Glomerular visceral epithelial cell (primary cell): ENCODE measurements around the gene PFKL.
A peak's percentile ranks its signal among the peaks of the same experiment; 100 is the strongest.
"Not testable (repeated sequence)": the region's sequence is repeated elsewhere in the genome, so short reads cannot be mapped to it uniquely, and the experiment has no call there.

Source experiments
- DNase-seq: peaks from one replicate; pipeline ENCODE4 v3.0.0-alpha.2; 2016; ENCODE audit errors: extremely low spot score

PFKL gene

DNA sequence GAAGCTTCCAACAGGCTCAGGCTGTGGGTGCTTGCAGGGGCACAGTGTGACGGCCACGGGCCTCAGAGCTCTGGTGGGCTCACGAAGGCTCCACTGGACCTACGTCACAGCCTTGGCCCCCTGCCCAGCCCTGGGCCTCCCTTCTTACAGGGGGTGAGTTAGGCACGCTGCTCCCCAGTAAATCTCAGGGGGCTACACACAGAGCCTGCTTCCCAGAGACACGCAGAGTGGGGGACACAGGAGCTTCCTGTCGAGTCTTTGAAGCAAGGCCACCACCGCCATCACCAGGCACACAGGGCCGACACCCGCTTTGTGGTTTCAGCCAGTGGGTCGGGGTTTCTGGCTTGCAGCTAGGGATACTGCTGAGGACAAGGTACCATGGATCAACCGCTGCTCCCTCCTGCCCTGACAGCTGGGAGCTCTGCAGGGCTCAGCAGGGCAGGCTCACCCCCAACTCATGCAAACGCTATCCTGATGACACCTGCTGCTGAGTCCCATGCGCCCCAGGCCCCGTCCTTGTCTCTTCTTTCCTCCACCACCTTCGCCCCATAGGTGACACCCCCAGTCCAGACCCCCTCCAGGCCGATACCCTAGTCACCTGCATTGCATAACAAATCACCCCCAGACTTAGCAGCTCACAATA lies 44.8 kb downstream of the PFKL start:
- DNase-seq = no peak

DNA sequence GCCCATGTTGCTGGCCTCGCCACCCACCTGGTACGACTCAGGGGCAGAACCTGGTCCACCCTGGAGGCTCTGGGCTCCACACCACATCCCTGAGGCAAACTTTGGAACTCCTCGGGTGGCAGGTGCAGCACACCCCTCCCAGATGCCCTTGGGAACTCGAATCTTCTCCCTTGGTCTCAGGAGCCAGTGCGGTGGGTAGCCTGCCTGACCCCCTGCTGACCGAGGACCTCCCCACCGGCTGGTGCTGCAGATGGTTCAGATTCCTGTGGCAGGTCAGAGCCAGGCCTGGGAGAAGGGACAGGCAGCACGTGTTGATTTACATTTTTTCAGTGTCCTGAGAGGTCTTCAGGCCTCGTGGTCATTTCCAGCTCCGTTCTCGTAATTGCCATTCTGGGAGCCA lies 45.6 kb downstream of the PFKL start:
- DNase-seq = no peak

DNA sequence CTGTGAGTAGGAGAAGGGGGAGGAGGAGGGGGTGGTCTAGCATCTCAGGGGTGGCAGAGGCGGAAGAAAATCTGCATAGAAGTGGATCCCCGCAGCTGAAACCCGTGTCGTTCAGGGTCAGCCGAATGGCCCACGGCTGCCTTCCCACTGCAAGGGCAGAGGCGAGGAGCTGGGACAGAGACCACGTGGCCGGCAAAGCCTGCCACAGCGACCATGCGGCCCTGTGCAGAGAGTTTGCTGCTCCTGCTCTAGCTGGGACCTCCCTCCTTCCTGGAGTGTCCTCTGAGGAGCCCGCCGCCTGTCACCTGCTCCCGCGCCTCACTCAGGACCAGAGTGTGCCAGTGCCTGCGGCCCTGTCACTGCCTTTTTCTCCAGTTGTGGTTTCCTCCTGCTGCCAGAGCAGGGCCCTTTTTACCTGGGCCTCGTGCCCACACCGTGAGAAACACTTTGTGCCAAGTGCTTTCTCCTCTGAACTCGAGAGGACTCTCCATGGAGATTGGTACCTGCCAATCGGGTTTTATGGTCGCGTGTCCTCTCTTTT lies 48.1 kb downstream of the PFKL start:
- DNase-seq = no peak

DNA sequence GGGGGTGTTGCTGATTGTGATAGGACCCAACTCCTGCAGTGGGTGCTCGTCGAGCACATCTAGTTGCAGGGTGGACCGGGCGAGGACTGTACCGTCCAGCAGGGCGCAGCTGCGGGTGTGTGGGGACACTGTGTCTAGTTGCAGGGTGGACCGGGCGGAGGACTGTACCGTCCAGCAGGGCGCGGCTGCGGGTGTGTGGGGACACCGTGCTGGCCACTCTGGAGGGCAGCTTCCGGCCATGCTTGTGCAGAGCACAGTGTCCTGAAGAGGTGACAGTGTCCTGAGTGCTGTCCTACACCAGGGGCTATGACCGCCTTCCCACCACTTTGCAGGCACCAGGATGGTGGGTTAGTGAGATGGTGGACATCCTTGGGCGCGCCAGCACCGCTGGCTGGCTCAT lies 49.0 kb downstream of the PFKL start:
- no peak for DNase-seq

DNA sequence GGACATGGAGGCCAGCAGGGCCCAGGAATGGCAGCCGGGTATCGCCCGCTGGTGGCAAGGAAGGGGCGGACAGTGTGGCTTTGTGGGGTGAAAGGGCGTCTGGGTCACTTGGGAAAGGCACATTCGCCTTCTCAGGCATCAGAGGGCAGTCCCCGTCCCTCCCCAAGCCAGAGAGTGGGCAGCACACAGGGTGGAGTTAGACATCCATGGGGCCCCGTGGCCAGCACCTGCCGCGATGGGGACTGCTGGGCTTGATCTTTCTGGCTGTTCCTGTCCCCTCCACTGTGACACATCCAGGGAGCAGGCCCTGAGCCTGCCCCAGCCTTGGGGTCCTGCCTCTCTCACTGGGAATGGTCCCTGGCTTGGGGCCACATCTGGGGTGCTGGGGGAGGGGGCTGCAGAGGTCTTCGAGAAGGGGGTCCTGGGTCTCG lies 49.6 kb downstream of the PFKL start:
- DNase-seq = no peak

DNA sequence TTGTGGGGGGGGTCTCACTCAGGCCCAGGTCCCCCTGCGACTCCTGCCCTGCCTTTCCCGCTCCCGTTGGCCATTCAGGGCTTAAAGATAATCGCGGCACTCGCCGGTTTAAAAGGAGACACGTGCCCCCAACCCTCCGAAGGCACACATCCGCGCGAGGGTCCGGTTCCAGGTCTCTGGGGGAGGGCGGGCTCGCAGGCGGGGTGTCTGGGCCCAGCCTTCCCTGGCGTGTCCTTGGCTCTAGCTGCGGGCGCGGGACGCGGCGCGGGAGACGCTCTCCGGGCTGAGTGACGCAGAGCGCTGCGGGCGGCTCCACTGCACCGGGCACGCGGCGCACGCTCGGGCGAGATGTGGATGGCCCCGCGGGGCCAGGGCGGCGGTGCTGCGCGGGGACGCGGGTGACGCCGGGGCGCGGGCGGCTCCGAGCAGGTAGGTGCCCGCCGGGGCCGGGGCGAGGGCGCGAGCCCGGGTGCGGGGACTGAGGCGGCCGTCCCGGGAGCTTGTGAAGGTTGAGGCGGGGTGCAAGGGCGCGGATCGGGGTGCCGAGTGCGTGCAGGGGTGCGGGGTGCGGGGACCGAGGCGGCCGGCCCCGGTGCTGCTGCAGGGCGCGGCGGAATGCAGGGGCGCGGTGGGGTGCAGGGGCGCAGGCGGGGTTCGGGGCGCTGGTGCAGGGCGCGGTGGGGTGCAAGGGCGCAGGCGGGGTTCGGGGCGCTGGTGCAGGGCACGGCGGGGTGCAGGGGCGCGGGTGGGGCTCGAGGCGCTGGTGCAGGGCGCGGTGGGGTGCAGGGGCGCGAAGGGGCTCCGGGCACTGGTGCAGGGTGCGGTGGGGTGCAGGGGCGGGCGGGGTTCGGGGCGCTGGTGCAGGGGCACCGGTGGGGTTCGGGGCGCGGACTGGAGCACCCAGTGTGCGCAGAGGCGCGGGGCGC lies 50.3 kb downstream of the PFKL start:
- DNase-seq = no peak

DNA sequence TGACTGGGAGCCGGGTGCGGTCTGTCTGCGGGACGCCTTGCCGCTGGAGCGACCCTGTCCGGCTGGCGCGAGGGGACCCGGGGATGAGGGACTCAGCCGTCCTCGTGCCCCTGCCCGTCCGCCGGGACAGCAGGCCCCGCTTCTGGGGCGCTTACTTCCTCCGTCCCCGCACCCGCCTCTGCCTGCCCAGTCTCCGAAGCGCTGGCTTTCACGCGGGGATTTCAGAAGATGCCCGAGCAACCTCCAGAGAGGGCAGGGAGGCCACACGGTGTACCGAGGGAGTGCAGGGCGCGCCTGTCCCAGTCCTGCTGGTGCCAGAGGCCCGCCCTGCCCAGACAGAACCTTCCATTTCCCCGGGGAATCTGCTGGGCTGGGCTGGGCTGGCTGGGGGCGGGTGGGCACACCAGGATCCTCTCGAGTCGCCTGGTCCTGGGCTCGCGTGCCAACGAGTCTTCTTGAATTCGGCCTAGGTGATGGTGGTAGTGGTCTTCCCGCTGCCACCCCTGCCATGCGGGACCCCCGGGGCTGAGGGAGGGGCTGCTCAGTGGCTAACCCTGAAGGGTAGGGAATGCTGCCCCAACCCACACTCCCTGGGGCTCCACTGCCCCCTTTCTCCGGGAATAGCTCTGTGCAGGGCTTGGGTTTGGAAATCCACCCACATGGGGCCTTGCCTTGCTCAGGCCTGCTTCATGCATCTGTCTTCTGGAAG lies 51.1 kb downstream of the PFKL start:
- DNase-seq = no peak

DNA sequence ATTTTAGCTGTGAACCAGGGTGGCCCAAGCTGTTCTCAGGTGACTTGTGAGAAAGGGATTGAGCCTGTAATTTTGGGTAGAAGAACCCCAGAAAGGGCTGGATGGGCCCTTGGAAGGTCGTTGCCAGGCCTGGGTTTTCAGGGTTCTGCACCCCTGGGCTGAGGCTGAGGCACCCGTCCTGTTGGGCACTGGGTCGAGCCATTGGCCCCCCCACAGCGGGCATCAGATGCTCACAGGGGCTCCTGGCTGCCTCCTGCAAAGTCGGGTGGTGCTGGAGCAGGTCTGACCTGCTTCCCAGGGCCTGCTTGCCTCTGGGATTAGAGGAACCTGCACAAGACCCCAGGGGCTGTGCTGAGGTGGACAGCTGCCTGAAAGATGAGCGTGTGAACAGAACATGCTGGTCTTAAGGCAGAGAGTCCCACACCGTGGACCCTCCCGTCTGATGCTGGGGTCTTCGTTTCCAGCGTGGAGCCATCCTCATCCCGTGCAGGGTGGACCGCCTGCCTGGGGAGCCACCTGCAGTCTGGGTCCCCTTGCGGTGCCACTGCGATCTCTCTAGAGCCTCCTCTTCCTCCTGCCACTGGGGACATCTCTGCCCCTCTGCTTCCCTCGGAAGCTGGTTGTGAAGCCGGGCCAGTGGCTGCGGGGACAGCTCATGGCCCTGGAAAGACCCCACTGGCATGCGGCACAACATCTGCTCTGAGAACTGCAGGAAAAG lies 51.8 kb downstream of the PFKL start:
- no peak for DNase-seq

DNA sequence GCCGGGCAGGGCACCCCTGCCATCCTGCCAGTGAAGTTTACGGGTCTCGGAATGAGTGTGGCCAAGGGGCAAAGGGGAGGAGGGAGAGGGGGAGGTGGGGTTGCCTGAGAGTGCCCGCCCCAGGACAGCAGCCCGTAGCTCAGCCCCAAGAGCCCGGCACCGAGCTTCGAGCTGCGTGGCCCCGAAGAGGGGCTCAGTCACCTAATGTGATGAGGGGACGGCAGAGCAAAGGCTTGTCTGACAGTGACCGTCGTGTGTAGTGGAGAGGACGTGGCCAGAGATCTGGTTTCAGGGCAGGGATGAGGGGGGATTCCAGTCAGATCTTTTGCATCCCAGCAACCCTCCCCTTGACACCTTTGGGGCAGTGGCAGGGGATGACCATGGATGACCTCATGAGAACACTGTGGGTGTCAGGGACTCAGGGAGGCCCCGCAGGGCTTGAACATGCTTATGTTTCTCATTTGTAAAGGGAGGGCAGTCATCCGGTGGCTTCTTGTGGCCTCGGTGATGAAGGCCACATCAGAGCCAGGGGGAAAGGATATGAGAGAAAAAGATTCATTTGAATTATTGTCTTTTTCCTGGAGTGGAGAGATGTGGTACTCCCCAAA lies 52.5 kb downstream of the PFKL start:
- no peak for DNase-seq

DNA sequence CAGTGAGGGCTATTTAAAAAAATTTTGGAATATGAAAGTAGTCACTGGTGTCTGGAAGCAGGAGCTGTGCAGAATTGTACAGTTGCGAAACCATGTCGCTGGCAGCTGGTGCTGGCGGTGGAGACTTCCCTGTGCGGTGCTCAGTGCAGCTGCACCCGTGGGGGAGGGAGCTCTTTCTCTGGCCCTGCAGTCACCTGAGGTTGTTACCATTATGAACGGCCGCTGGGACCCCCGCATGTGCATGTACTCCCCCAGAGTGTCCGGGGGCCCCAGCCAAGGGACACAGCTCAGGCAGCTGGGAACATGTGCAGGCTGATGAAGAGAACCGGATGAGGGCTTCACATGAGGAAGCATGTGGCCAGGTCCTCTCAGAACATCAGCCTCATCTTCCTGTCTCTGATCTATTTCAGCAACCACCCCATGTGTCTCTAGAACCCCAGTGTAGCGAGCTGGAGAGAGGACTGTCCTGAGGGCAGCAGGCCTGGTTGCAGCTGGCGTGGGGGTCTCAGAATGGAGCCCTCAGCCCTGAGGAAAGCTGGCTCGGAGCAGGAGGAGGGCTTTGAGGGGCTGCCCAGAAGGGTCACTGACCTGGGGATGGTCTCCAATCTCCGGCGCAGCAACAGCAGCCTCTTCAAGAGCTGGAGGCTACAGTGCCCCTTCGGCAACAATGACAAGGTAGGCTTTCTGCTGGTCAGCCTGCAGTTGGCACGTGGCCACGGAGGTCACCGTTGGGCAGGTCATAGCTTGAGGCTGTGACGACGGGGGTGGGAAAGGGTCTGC lies 53.5 kb downstream of the PFKL start, which contains the start of gene TRPM2:
Gene TRPM2 (plus strand): TSS at position 431 of the 780 bp plus-strand sequence. CDS start 80 bp downstream, at position 511.
- DNase-seq = no peak

DNA sequence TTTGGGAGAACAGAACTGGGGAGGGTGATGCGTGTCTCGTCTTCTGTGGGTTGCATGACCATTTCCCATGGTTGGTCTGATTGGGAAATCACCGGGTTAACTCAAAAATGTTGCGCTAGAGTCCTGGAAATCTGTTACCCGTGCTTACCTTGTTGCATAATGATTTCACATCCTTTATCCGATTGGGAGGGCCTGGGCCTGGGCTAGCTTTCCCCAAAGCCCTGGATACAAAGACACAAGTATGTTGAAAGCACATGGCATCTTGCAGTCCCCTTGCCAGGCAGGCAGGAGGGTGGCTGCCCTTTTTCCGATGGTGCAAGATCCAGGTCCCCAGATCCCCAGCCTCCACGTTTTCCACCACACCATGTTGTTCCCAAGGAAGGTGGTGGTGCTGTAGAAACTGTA lies 54.1 kb downstream of the PFKL start:
- no peak for DNase-seq

DNA sequence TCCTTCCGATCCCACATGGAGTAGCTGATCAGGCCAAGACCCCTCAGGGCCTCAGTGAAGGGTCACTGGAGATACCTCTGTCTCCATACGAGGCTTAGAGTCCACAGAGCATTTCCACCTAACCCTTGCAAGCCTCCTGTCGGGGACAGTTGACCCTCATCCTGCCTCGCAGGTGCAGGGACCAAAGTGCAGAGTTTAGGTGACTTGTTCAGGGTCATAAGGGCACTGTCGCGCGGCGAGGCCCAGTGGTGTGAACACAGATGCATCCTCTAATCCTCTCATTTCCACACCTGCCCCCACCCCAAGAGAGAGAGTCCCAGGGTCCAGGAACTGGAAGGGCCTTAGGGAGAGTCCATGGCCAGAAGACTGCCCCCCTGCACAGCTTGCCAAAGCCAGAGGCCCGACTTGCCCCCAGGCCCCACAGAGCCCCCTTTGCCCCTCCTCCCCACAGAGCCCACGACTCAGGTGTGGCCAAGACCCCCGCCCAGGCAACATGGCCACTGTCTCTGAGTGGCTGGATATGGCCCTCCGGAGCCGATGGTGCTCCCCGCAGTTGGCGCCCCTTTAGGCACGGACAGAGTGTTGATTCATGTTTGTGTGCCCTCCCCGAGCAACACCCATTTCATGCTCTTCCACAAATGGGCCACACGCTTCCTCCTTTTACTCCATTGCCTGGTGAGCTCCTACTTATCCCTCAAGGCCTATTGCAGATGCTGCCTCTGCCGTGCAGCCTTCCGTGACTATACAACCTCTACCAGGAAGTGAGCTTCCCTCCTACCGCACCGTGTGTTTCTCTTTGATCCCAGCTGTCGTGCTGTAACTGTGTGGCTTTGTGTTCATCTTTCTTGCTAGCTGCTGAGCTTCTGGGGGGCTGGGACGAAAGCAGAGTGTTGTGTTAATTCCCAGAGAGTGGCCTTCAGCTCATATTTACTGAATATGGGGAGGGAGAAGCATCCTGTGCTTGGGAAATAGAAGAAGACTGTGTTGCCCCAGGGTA lies 55.2 kb downstream of the PFKL start:
- no peak for DNase-seq

DNA sequence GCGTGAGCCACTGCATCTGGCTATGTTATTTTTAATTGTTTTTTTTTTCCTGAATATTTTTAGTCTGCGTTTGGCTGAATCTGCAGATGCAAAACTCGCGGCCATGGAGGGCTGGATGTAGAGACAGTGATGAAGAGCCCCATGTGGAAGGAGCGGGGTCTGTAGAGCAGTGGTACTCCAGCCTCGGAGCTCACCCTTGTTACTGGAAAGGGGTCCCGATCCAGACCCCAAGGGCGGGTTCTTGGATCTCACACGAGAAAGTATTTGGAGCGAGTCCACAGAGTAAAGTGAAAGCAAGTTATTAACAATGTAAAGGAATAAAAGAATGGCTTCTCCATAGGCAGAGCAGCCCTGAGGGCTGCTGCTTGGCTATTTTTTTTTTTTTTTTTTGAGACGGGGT lies 56.3 kb downstream of the PFKL start:
- no peak for DNase-seq

DNA sequence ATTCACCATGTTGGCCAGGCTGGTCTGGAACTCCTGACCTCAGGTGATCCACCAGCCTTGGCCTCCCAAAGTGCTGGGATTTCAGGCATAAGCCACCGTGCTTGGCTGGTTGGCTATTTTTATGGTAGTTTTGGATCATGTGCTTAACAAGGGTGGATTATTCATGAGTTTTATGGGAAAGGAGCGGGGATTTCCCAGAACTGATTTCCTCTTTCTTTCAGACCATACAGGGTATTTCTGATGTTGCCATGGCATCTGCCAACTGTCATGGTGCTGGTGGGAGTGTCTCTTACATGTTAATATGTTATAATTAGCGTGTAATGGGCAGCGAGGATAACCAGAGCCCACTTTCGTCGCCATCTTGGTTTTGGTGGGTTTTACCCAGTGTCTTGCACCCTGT lies 56.8 kb downstream of the PFKL start:
- DNase-seq = peak; percentile 54

DNA sequence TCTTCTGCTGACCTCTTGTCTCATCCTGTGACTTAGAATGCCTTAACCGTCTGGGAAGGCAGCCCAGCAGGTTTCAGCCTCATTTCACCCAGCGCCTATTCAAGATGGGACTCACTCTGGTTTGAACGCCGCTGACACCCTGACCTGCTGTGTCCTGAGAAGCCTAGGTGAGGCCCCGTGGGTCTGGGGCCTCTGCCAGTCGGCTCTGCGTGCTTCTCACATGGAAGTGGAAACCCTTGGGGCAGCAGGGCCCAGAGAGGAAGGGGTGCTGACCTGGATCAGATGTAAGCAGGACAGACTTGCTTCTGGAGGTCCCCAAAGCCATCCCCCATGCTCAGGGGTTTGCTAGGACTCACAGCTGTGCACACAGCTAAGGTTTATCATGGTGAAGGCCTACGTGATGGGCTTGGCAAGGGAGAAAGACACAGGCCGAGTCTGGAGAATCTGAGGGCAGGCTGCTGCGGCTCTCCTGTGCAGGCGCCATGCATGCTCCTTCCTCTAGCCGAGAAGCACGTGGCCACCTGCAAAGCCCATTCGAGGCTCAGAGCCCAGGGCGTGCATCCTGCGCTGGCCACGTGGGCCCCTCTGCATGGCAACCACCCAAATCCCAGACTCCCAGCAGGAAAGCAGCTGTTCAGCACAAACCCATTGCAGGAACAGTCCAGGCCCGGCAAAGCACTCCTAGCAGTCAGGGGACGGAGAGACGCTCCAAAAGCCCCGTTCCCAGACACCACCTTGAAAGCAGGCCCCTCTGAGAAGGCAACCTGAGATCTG lies 57.4 kb downstream of the PFKL start:
- DNase-seq = no peak

DNA sequence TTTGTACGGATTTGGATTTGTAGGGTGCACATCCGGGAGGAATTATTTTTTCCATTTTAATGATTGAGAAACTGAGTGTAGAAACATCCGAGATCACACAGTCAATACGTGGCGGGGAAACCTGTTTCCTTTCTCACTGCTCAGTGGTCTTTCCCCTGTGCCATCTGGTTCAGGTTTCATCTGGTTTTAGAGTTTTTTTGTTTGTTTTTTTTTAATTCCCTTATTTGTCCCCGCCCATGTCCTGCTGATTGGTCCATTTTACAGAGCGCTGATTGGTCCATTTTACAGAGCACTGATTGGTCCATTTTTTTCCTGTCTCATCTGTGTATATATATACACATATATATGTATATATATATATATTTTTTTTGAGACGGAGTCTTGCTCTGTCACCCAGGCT lies 59.5 kb downstream of the PFKL start:
- DNase-seq = no peak

DNA sequence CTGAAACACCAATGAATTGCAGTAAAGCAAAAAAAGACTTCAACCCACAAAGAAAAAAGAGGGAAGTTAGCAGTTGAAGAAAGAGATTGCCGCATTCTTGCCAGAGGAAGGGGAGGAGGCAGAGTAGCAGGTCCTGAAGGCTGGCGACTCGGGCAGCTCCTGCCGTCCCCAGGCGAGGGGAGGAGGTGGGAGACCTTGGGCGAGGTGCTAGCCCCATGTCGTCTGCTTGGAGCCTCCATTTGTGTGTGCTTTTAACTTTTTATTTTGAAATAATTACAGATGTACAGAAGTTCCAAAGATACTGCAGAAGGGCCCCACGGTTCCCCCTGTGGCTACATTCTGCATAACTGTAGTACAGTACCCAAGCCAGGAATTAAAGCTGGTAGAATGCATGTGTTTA lies 60.3 kb downstream of the PFKL start:
- DNase-seq = no peak

DNA sequence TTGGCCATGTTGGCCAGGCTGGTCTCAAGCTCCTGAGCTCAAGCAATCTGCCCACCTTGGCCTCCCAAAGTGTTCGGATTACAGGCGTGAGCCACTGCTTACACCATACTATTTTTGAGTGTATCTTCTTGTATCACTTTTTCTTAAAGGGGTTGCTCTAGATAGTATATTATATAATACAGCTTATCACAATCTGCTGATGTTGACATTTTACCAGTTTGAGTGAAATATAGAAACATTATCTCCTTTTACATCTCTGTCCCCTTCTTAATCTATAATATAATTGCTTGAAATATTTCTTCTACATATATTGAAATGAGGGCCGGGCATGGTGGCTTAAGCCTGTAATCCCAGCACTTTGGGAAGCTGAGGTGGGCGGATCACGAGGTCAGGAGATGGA lies 62.0 kb downstream of the PFKL start:
- not testable (repeated sequence) for DNase-seq
